Tibial nerve (tissue), 4 donors: Measurements from ENCODE around the gene MBD5.

Experiments
- CTCF ChIP-seq, 5 experiments: fragments of 200-600 bp in 3 of 5; fragments of 450-650 bp in 2 of 5; sonication (generic) in 3 of 5; IDR thresholded peaks; one replicate each; pipeline ENCODE4 v1.5.1; 2016 to 2019; ENCODE audit warnings: antibody characterized with exemption in 5 of 5, mild to moderate bottlenecking in 3 of 5, moderate library complexity in 2 of 5
- EP300 ChIP-seq, 2 donors: sonication (generic); formaldehyde crosslinking; IDR thresholded peaks; one replicate each; pipeline ENCODE4 v1.6.1; 2017; ENCODE audit warnings: antibody characterized with exemption in 2 of 2, mild to moderate bottlenecking in 1 of 2
- POLR2A ChIP-seq, 2 donors: fragments of 450-650 bp; IDR thresholded peaks; one replicate each; pipeline ENCODE4 v1.6.1; 2017; ENCODE audit warnings: antibody characterized with exemption in 2 of 2, mild to moderate bottlenecking in 2 of 2, moderate library complexity in 2 of 2

- TF ChIP-seq CTCF (IDR thresholded peaks at IDR 0.05) (no peak), EP300 (IDR thresholded peaks at IDR 0.05) (no peak), POLR2A (IDR thresholded peaks at IDR 0.05) (no peak)
Observed at GRCh38 chr2:148552675-148553331, 531.9 kb downstream of the MBD5 start.
